Suprapubic skin (tissue), 4 donors: ENCODE data around the gene SLC16A1.

Source experiments
- CTCF ChIP-seq, 2 donors: fragments of 200-600 bp in 1 of 2; fragments of 450-650 bp in 1 of 2; sonication (generic) in 1 of 2; IDR thresholded peaks; one replicate each; pipeline ENCODE4 v1.5.1; 2016 to 2019; ENCODE audit warnings: antibody characterized with exemption in 2 of 2, mild to moderate bottlenecking in 1 of 2, moderate library complexity in 1 of 2
- POLR2A ChIP-seq, 2 donors: fragments of 450-650 bp; IDR thresholded peaks; one replicate each; pipeline ENCODE4 v1.6.1; 2017; ENCODE audit warnings: antibody characterized with exemption in 2 of 2, mild to moderate bottlenecking in 2 of 2, moderate library complexity in 2 of 2
- POLR2AphosphoS5 ChIP-seq, 3 donors: sonication (generic); formaldehyde crosslinking; IDR thresholded peaks; one replicate each; pipeline ENCODE4 v1.6.1; 2017; ENCODE audit warnings: antibody characterized with exemption in 3 of 3

GRCh38 chr1:112896783-112897182, 59.2 kb downstream of the SLC16A1 start:
- TF ChIP-seq POLR2A (IDR thresholded peaks at IDR 0.05) (no peak), CTCF (IDR thresholded peaks at IDR 0.05) (no peak), POLR2AphosphoS5 (IDR thresholded peaks at IDR 0.05) (no peak)
